Muscle layer of colon (tissue), 2 donors: ENCODE measurements around the gene IFNE.
"Not testable (repeated sequence)": the region's sequence is repeated elsewhere in the genome, so short reads cannot be mapped to it uniquely, and the experiment has no call there.

Experiments
- H3K27ac ChIP-seq: one replicate; pipeline ENCODE4 v1.7.0; 2013; ENCODE audit warnings: low read depth, mild to moderate bottlenecking, low read length, moderate library complexity
- H3K27me3 ChIP-seq, 2 donors: one replicate each; pipeline ENCODE4 v1.7.0; 2013; ENCODE audit warnings: low read length in 2 of 2, mild to moderate bottlenecking in 2 of 2; ENCODE audit not compliant: insufficient read depth in 2 of 2, control insufficient read depth in 1 of 2
- H3K36me3 ChIP-seq: one replicate; pipeline ENCODE4 v1.7.0; 2013; ENCODE audit warnings: mild to moderate bottlenecking, low read length; ENCODE audit not compliant: insufficient read depth
- H3K4me1 ChIP-seq: one replicate; pipeline ENCODE4 v1.7.0; 2013; ENCODE audit warnings: mild to moderate bottlenecking, low read length; ENCODE audit not compliant: insufficient read depth
- H3K4me3 ChIP-seq, 2 donors: one replicate each; pipeline ENCODE4 v1.7.0; 2013; ENCODE audit warnings: low read length in 2 of 2, low read depth in 1 of 2, mild to moderate bottlenecking in 1 of 2, moderate library complexity in 1 of 2
- H3K9ac ChIP-seq: one replicate; pipeline ENCODE4 v1.7.0; 2013; ENCODE audit warnings: low read length
- H3K9me3 ChIP-seq: one replicate; pipeline ENCODE4 v1.7.0; 2013; ENCODE audit warnings: mild to moderate bottlenecking, low read length
- donor health status: abdominal sarcoma.
- donor health status: Adenocarcinoma of cecum.

Gene IFNE

GRCh38 chr9:21450733-21451394, 31.2 kb downstream of the IFNE start:
- H3K9me3 ChIP-seq, result no peaks in the 10 kb centered on the region

GRCh38 chr9:21449312-21449711, 32.8 kb downstream of the IFNE start:
- H3K9me3 ChIP-seq, H3K27me3 ChIP-seq, H3K9ac ChIP-seq, H3K27ac ChIP-seq, H3K36me3 ChIP-seq, H3K4me3 ChIP-seq: not testable (repeated sequence)
- H3K4me1 ChIP-seq, result peaks cover 30% of the 10 kb centered on the region

More at GRCh38 chr9:21450733-21451394, 31.2 kb downstream of the IFNE start:
- no peaks in the 10 kb centered on the region for H3K36me3 ChIP-seq
- H3K9ac ChIP-seq, result no peak overlapping the region
- H3K4me3 ChIP-seq, result no peak overlapping the region
- H3K27ac ChIP-seq, result no peak overlapping the region
- H3K27me3 ChIP-seq, result no peaks in the 10 kb centered on the region
- peaks cover 22% of the 10 kb centered on the region for H3K4me1 ChIP-seq

- Histone ChIP-seq H3K27me3 (no peaks in the 10 kb centered on the region), H3K9ac (no peak overlapping the region), H3K9me3 (no peaks in the 10 kb centered on the region), H3K27ac (no peak overlapping the region), H3K4me1 (peaks cover 22% of the 10 kb centered on the region), H3K36me3 (no peaks in the 10 kb centered on the region), H3K4me3 (no peak overlapping the region)
Observed at GRCh38 chr9:21443849-21444625, 38.1 kb downstream of the IFNE start.

GRCh38 chr9:21440139-21440538, 42.0 kb downstream of the IFNE start, which contains the start of gene IFNA1:
TSS of gene IFNA1 (plus strand) at chr9:21440439. CDS start at chr9:21440508, 69 bp downstream.
- Histone ChIP-seq H3K27me3 (no peaks in the 10 kb centered on the region), H3K9ac (no peak within 1 kb of the TSS), H3K9me3 (no peaks in the 10 kb centered on the region), H3K36me3 (no peaks in the 10 kb centered on the region), H3K27ac (no peak within 1 kb of the TSS), H3K4me3 (no peak within 1 kb of the TSS), H3K4me1 (peaks cover 10% of the 10 kb centered on the region)

GRCh38 chr9:21435015-21435383, 47.1 kb downstream of the IFNE start:
- H3K4me3 ChIP-seq, H3K9ac ChIP-seq, H3K9me3 ChIP-seq, H3K36me3 ChIP-seq, H3K4me1 ChIP-seq, H3K27ac ChIP-seq, H3K27me3 ChIP-seq: not testable (repeated sequence)

- no peaks in the 10 kb centered on the region for H3K9me3 ChIP-seq
- no peaks in the 10 kb centered on the region for H3K36me3 ChIP-seq
- no peaks in the 10 kb centered on the region for H3K27me3 ChIP-seq
- H3K27ac ChIP-seq, result no peak overlapping the region
- H3K4me1 ChIP-seq, result no peaks in the 10 kb centered on the region
- H3K9ac ChIP-seq, result no peak overlapping the region
- no peak overlapping the region for H3K4me3 ChIP-seq
Observed at GRCh38 chr9:21434202-21435014, 47.7 kb downstream of the IFNE start.

GRCh38 chr9:21432672-21433425, 49.3 kb downstream of the IFNE start:
- Histone ChIP-seq H3K36me3 (no peaks in the 10 kb centered on the region), H3K4me3 (no peak overlapping the region), H3K9ac (no peak overlapping the region), H3K9me3 (no peaks in the 10 kb centered on the region), H3K27me3 (no peaks in the 10 kb centered on the region), H3K4me1 (no peaks in the 10 kb centered on the region), H3K27ac (no peak overlapping the region)
